ENCODE data around the gene WNK4. TPM values are rescaled to one million over a fixed set of nuclear protein-coding genes. Genes with fewer than 3 reads are reported as not detected.
A peak's percentile ranks its signal among the peaks of the same experiment; 100 is the strongest.

The WNK4 gene
- total and polyA plus RNA-seq, 9 of the 15 experiments (the other 6 are each of a cell fraction or from before 2014, with no cell fraction given), result 0.32 to 25.8 (median 4.5) TPM

DNA sequence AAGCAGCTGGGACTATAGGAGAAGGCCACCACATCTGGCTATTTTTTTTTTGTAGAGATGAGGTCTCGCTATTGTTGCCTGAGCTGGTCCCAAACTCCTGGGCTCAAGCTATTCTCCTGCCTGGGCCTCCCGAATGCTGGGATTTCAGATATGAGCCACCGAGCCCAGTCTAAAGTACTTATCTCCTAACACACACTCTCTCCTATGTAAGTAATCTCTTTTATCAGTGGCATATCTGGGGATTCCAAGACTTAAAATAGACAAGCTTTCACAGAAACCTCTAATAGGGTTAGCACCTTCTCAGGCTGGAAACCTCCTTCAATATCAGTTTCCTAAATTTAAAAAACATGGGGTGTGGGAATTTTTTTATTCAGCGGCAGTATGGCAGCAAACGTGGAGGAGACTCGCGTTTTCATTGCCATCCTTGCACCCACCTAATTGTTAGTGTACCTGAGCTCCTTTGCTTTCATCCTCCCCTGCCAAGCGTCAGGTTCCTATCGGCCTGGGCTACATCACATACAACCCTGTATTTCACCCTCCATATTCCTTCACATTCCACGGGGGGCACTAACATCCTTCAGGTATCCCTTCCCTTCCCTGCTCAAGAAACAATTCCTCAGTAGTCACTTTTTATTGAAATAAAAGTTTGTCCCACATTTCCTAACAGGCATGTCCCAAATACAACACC lies 36.7 kb upstream of the WNK4 start (continued):
- TF ChIP-seq NFE2L1 (tag; IDR thresholded peaks at IDR 0.05; ENCODE audit: borderline replicate concordance, low read depth), result no peak
- TF ChIP-seq ZNF79 (CRISPR knock-in tag; IDR thresholded peaks at IDR 0.05; ENCODE audit: low read depth), result no peak
- no peak for TF ChIP-seq ZBTB17 (CRISPR knock-in tag; IDR thresholded peaks at IDR 0.05)
- no peak for TF ChIP-seq ETV6 (IDR thresholded peaks at IDR 0.05; ENCODE audit: borderline replicate concordance in 1 of 2, low read depth in 2 of 2, low read length in 1 of 2)
- no peak for TF ChIP-seq ETV6 (CRISPR knock-in tag; IDR thresholded peaks at IDR 0.05; ENCODE audit: borderline replicate concordance)
- TF ChIP-seq MTA1 (IDR thresholded peaks at IDR 0.05; ENCODE audit: borderline replicate concordance), result no peak
- TF ChIP-seq, protein P1, sequence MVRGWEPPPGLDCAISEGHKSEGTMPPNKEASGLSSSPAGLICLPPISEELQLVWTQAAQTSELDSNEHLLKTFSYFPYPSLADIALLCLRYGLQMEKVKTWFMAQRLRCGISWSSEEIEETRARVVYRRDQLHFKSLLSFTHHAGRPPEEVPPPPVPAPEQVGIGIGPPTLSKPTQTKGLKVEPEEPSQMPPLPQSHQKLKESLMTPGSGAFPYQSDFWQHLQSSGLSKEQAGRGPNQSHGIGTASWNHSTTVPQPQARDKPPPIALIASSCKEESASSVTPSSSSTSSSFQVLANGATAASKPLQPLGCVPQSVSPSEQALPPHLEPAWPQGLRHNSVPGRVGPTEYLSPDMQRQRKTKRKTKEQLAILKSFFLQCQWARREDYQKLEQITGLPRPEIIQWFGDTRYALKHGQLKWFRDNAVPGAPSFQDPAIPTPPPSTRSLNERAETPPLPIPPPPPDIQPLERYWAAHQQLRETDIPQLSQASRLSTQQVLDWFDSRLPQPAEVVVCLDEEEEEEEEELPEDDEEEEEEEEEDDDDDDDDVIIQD (CRISPR knock-in tag; IDR thresholded peaks at IDR 0.05), result no peak
- no peak for TF ChIP-seq ZC3H11A (IDR thresholded peaks at IDR 0.05; ENCODE audit: low read depth, low read length)
- TF ChIP-seq ZNF217 (CRISPR knock-in tag; IDR thresholded peaks at IDR 0.05), result no peak
- TF ChIP-seq RBBP5 (IDR thresholded peaks at IDR 0.05; ENCODE audit: borderline replicate concordance, insufficient read depth, low read length, poor library complexity, severe bottlenecking), result peak; percentile 54
- TF ChIP-seq RB1 (IDR thresholded peaks at IDR 0.05; ENCODE audit: low read depth), result no peak
- TF ChIP-seq LCOR (CRISPR knock-in tag; IDR thresholded peaks at IDR 0.05), result no peak
- TF ChIP-seq ESRRA (IDR thresholded peaks at IDR 0.05; ENCODE audit: borderline replicate concordance, low read depth), result no peak
- TF ChIP-seq, protein P2, sequence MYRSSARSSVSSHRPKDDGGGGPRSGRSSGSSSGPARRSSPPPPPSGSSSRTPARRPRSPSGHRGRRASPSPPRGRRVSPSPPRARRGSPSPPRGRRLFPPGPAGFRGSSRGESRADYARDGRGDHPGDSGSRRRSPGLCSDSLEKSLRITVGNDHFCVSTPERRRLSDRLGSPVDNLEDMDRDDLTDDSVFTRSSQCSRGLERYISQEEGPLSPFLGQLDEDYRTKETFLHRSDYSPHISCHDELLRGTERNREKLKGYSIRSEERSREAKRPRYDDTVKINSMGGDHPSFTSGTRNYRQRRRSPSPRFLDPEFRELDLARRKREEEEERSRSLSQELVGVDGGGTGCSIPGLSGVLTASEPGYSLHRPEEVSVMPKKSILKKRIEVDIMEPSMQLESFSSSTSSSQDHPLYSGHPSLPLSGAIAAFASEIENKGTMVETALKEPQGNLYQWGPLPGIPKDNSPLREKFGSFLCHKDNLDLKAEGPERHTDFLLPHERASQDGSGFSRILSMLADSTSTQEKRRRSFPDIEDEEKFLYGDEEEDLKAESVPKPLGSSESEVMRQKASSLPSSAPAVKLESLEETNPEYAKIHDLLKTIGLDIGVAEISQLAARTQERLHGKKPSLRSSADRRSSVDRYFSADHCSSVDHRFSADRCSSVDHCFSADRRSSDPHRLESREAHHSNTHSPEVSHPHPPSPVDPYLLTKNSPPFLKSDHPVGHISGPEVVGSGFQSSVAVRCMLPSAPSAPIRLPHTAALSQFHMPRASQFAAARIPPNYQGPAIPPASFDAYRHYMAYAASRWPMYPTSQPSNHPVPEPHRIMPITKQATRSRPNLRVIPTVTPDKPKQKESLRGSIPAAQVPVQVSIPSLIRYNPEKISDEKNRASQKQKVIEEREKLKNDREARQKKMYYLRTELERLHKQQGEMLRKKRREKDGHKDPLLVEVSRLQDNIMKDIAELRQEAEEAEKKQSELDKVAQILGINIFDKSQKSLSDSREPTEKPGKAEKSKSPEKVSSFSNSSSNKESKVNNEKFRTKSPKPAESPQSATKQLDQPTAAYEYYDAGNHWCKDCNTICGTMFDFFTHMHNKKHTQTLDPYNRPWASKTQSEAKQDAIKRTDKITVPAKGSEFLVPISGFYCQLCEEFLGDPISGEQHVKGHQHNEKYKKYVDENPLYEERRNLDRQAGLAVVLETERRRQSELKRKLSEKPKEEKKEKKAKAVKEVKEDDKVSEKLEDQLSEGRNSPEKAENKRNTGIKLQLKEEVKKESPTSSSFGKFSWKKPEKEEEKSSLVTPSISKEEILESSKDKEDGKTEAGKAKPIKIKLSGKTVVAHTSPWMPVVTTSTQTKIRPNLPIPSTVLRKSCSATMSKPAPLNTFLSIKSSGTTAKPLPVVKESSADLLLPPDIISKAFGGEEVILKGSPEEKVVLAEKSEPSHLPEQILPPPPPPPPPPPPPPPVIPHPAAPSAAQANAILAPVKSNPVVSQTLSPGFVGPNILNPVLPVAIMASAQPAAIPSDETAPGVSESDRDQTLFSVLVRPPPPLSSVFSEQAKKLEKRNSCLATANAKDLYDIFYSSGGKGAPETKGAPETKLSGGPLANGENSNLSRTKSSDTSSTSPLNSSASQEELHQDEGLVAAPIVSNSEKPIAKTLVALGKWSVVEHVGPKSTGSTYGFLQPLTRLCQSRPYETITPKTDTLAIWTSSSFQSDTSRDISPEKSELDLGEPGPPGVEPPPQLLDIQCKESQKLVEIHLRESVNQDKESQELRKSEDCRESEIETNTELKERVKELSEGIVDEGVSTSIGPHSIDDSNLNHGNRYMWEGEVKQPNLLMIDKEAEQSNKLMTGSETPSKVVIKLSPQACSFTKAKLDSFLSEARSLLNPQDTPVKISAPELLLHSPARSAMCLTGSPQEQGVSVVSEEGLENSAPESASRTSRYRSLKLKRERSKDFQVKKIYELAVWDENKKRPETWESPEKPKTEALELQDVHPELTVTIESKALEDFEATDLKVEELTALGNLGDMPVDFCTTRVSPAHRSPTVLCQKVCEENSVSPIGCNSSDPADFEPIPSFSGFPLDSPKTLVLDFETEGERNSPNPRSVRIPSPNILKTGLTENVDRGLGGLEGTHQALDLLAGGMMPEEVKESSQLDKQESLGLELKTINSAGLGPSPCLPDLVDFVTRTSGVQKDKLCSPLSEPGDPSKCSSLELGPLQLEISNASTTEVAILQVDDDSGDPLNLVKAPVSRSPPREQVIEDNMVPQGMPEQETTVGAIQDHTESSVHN (IDR thresholded peaks at IDR 0.05; ENCODE audit: borderline replicate concordance in 1 of 2, low read depth in 1 of 2), result no peak
- TF ChIP-seq, protein P3, sequence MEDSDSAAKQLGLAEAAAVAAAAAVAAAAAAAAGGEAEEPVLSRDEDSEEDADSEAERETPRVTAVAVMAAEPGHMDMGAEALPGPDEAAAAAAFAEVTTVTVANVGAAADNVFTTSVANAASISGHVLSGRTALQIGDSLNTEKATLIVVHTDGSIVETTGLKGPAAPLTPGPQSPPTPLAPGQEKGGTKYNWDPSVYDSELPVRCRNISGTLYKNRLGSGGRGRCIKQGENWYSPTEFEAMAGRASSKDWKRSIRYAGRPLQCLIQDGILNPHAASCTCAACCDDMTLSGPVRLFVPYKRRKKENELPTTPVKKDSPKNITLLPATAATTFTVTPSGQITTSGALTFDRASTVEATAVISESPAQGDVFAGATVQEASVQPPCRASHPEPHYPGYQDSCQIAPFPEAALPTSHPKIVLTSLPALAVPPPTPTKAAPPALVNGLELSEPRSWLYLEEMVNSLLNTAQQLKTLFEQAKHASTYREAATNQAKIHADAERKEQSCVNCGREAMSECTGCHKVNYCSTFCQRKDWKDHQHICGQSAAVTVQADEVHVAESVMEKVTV (CRISPR knock-in tag; IDR thresholded peaks at IDR 0.05), result no peak
- no peak for TF ChIP-seq HMG20A (CRISPR knock-in tag; conservative IDR thresholded peaks at IDR 0.05)
- TF ChIP-seq IRF2 (CRISPR knock-in tag; IDR thresholded peaks at IDR 0.05), result no peak

All from K562 (cell line).